GM18519 (cell line): ENCODE measurements around the gene CDH8.

Experiments used
- ATAC-seq: cut with Tn5 transposase; IDR thresholded peaks from one replicate; pipeline ENCODE4 v1.9.1; 2021; ENCODE audit warnings: mild to moderate bottlenecking, moderate library complexity; ENCODE audit not compliant: unreplicated experiment, low FRiP score

CDH8 gene

GRCh38 chr16:61671161-61671560 lies 365.1 kb downstream of the CDH8 start:
- no peak for ATAC-seq

DNA sequence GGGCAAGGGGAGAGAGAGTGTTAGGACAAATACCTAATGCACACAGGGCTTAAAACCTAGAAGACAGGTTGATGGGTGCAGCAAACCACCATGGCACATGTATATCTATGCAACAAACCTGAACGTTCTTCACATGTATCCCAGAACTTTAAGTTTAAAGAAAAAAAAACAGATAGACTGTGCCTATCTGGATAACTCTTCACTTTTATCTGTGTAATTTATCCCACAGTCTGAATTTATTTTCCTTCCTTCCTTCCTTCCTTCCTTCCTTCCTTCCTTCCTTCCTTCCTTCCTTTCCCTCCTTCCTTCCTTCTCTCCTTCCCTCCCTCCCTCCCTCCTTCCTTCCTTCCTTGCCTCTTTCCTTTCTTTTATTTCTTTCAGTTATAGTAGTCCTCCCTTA lies 370.7 kb downstream of the CDH8 start:
- no peak for ATAC-seq

GRCh38 chr16:61659936-61660335 lies 376.3 kb downstream of the CDH8 start:
- ATAC-seq = no peak

DNA sequence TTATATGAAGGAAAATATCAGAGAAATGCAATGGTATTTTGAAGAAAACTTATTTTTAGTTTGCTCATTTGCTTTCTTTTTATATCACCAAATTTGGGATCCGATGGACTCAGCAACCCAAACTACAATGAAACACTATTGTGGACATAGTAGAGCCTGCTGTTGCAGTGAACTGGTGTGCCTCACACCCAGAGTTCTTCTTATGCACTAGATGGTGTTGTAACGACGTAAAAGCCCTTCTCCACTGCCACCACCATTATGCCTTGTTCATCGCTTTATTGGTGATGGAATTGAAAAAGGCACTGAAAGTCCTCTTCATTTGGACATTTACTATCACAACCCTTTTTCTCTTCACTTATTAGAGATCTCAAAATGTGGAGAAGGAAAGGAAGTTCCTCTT lies 381.3 kb downstream of the CDH8 start:
- no peak for ATAC-seq

DNA sequence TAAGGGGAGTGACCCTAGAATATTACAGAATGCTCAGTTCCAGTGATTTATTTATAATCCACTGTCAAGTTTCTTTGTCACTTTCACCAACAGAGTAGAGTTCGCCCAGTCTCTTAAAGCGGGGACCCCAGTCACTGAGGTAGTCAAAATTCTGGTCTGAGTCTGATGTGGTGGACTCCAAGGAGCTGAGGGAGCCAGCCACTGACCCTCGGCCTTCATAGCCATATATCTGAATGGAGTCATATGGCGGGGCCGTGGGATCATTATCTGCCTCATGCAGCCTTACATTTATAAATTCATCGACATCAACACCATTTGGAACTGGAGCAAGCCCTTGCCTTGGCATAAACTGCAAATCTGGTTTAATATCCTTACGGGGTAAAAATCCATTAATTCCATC lies 382.7 kb downstream of the CDH8 start:
- ATAC-seq = no peak

- no peak for ATAC-seq
These were observed 390.7 kb downstream of the CDH8 start for GRCh38 chr16:61645561-61645960.

DNA sequence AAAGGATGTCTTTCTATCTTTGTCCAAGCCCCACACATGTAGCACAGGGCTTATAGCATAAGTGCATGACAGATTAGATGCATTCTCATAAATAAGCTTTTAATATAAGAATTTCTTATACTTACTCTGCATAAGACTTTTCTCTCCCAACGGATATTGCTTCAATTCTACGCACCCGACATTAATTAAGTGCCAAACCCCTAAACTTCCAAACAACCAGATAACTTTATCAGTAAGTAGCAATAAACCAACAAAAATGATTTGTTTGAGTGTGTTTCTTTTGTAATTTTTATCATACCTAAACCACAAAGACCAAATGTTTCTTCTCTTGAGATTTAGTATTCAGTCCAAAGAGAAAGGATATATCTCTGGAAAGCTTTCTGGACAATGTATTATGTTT lies 391.5 kb downstream of the CDH8 start:
- ATAC-seq = no peak

- no peak for ATAC-seq
These were observed 418.9 kb downstream of the CDH8 start for GRCh38 chr16:61617219-61617783.

GRCh38 chr16:61616088-61616487 lies 420.1 kb downstream of the CDH8 start:
- no peak for ATAC-seq

DNA sequence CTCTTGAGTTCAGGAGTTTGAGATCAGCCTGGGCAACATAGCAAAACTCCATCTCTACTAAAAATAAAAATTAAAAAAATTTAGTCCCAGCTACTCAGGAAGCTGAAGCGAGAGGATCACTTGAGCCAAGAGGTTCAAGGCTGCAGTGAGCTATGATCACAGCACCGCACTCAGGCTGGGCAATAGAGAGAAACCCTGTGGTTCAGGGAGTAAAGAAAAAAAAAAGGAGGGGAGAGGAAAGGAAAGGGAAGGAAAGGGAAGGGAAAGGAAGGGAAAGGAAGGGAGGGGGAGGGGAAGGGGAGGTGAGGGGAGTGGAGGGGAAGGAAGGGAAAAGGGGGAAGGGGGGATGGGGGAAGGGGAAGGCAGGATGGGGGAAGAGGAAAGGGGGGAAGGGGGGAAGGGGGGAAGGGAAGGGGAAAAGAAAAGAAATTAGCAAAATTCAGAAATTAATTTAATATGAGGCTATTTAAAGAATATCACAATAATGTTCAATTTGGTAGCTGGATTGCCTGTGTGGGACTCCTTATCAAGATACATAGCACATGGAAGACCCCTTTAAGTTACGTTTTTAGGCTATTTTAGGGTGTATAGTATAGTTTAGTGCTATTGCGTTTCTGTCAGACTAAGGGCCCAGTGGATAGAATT lies 424.3 kb downstream of the CDH8 start:
- ATAC-seq = no peak

GRCh38 chr16:61606581-61606980 lies 429.7 kb downstream of the CDH8 start:
- no peak for ATAC-seq
